ENCODE measurements around the gene MYO18A.

MYO18A gene

DNA sequence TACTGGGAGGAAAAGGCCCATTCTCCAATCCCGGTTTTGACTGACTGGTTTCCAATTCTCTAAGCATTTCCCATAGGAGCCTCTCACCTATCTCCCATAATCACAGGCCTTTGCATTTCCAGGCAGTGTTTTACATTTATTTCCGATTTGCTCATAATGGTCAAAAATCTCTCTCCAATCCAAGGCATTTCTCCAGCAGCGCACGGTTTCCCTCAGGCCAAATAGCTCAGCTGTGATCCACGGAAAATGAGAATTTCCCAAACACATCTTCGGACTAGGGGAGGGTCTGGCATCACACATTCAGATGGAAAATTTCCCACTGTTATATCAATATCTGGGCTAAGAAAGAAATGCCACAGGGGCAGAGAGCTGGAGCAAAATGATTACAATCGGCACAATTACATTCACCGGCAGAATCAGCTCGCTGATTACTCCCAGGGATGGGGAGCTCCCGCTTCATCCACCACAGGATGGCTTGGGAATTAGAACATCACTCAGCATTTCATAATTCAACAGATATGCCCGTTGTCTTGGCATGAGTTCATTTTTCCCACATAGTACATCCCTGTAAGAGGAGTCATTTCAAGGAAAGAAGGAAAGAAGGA, 130.6 kb downstream of the MYO18A start:
- no peak for DNase-seq (ENCODE audit: low read depth)

DNA sequence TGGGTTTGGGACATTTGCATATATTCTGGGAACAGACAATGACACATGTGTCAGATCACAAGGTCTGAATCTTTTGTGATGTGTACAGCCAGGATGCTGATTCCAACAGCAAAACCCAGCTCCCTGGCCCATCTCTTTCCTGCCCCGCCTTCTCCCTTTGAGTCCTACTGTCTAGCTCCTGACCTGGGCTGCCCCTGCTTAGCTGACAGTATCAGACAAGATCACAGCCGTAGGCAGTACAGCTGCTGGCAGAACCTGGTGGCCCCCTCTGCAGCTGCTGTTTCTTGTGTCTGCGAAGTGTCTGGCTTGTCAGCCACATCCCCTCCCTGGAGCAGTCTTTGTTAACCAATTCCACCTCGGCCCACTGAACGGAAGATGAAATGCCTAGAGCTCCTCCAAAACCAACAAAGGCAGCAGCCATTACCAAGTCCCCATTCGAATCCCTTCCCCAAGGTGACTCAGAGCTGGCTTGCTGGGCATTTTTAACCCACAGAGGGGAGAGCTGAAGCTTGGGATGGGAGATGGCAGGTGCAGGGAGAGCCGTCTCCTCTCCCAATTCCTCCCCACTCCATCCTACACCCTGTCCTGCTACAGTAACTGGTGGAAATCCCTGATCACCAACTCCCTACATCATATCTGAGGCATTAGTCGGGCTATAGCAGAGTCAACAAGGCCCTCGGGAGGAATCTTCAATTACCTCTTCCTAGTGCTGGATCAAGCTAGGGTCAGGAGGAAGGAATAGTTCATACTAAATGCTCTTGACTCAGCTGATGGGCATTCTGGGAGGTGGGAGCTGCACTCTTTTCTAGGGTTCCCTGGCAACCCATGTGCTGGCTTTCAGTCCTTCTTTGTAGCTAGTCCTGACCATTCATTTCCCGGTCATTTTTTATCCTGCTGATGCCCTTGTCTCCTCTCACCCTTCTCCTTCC, 131.5 kb downstream of the MYO18A start:
- no peak for DNase-seq (ENCODE audit: low read depth)

DNA sequence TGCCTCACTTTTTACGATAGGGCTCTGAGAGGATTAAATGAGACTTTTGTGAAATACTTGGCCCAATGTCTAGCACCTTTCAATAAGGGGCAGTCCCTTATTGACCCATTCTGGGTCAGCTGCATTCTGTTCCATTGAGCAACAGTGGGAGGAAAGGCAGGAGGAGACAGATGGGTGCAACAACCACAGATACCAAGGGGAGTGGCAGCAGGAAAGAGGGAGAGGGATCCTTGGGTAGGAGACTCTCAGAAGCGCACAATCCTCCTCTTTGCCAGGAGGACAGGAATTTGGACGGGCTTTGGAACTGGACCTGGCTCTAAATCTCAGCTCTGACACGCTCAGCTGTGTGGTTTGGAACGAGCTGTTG, 133.7 kb downstream of the MYO18A start:
- no peak for DNase-seq (ENCODE audit: low read depth)

DNA sequence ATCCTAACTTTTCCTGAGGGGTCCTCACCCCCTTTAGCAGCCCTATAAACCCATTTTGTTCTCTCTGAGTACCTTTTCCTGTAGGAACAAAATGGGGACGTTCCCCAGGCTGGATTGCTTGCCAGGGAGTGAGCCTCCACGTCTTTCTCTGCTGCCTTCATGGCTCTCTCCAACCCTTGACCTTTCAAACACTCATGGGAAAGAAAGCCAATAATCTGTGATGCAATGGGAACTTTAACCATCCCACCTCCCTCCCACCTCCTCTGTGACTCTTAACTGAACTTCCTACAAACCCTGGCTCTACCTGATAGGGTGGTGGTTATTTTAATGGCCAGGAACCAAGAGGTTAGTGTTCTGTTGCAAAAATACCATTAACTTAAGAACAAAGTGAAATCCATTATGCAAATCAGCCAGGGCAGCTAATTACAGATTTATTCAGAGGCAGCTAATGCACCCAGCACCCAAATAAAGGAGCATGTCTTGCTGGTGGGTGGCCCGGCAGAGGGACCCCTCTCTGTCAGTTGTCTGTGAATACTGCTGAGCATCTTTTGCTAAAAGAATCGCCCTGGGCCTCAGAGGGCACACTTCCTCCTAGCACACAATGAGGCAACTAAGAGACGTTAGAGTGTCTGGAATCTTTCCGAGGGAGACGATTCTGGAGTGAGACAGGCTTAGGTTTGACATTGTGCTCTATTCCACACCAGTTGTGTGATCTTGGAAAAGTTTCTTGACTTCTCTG, 134.3 kb downstream of the MYO18A start:
- DNase-seq (ENCODE audit: low read depth) = no peak

DNA sequence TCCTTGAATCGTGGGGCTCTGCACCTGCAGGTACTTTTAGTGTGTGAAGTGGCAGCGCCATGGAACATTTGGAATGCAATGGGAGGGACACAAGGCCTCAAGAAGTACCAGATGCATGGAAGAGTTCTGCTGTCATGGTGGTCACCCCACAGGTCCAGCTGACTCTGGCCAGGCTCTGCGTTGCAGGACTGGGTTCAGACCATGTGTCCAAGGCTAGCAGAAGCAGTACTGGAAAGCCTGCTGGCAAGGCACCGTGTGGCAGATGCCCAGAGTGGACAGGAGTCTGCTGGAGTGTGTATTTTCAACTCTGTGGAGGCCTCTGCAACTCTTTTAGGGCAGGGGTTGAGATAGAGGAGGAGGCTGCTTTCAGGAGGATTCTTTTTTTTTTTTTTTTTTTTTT, 135.2 kb downstream of the MYO18A start:
- no peak for DNase-seq (ENCODE audit: low read depth)

DNA sequence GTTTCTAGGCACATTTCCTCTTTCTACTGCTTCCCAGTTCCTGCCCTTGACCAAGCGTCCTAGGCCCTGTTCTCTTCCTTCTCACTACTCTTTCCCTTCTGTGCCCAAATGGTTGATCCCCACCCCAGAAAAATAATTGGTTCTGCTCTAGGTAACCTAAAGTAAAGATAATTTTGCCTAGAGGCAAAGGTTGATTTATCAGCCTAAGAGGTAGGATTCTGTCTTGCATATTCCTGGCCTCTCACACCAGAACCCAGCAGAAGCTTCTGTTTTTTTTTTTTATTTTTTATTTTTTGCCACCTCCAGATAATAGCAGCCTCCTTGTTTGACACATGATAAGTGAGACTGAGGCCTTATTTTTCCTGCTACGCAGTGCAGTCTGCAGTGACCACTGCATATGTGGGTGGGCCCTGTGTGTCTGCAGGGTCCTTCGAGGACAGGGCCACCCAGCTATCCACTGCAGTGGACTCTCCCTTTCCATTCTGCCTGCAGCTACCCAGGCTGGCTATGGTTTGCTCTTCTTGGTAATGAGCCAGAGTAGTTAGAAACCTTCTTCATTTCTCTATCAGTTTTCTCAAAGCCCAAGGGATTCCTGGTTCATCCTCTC, 136.6 kb downstream of the MYO18A start:
- DNase-seq (ENCODE audit: low read depth) = no peak

DNA sequence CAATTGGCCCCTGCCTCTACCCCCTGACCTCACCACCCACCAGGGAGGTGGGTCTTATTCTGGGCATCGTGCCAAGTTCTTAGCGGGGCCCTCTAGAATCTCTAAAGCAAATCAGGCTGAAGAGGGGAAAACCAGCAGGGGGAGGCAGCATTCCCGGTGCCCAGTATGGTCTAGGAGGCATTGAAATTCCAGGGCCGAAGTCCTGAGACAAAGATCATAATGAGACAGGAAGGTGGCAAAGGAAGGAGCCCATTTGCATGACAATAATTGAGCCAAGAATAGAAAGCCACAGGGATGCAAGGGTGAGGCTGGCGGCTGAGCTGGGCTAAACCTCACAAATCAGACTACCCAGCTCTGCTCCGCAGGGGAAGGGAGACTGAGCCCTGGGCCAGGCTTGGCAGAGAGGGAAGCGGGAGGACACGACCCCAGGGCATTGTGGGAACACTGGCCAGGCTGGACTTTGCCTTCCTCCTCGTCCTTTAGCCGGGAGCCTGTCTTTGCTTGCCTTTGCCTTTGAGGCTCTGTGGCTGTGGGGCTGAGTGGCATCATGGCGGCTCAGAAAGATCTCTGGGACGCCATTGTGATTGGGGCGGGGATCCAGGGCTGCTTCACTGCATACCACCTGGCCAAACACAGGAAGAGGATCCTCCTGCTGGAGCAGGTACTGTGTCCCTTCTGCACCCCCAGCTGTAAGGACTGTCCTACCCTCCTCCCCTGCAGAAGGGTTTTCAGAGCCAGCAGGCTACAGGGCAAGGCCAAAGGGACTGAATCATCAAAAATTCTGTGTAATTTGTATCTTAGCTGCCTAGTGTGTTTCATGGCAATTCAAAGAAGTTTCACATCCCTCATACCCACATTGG, 137.3 kb downstream of the MYO18A start, which contains the start of gene PIPOX:
PIPOX (plus strand) TSS at position 463 of the 860 bp plus-strand sequence; CDS start at position 548, 85 bp downstream.
- no peak for DNase-seq (ENCODE audit: low read depth)

DNA sequence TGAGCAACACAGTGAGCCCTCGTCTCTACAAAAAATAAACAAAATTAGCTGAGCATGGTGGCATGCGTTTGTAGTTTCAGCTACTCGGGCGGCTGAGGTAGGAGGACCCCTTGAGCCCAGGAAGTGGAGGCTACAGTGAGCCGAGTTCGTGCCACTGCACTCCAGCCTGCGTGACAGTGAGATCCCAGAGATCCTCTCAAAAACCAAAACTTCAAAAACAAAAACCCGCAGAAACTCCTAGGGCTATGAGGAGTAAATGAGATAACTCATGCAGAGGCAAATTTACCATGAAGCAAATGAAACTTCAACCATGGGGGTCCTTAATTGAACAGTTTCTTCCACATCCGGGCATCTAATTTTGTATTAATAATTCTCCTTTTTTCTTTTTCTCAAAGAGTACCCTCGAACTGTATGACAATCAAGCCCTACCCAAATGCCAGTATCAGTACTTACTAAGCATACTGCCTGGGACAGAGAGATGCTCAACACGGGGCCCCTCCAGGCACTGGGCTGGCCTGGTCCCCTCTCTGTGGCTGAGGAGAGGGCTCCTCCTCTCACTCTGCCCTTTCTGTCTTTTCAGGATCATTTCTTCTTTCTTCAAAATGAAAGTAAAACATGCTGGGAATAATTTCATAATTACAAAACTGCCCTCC, 138.0 kb downstream of the MYO18A start:
- DNase-seq (ENCODE audit: low read depth) = no peak

DNA sequence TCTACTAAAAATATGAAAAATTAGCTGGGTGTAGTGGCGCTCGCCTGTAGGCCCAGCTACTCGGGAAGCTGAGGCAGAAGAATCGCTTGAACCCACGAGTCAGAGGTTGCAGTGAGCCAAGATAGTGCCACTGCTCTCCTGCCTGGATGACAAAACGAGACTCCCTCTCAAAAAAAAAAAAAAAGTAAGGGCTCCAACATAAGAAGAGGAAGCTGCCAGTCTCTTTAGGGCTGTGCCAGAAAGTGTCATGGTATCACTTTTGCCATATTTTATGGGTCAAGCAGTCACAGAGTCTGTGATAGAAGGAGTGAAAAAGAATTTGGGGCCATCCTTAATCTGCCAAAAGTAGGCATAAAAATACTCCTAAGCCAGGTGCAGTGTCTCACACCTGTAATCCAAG, 138.6 kb downstream of the MYO18A start:
- DNase-seq (ENCODE audit: low read depth) = no peak

DNA sequence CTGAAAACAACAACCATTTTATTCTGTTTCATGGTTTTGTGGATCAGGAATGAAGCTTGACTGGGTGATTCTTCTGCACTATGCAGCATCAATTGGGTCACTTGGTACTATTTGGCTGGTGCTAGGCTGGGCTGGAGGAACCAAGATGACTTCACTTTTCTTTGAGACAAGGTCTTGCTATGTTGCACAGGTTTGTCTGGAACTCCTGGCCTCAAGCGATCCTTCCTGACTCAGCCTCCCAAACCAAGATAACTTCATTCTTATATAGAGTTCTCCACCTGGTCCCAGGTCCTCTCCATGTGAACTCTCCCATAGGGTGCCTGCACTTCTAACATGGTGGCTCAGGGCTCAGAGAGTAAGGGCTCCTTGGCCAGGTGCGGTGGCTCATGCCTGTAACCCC, 139.1 kb downstream of the MYO18A start:
- DNase-seq (ENCODE audit: low read depth) = no peak

DNA sequence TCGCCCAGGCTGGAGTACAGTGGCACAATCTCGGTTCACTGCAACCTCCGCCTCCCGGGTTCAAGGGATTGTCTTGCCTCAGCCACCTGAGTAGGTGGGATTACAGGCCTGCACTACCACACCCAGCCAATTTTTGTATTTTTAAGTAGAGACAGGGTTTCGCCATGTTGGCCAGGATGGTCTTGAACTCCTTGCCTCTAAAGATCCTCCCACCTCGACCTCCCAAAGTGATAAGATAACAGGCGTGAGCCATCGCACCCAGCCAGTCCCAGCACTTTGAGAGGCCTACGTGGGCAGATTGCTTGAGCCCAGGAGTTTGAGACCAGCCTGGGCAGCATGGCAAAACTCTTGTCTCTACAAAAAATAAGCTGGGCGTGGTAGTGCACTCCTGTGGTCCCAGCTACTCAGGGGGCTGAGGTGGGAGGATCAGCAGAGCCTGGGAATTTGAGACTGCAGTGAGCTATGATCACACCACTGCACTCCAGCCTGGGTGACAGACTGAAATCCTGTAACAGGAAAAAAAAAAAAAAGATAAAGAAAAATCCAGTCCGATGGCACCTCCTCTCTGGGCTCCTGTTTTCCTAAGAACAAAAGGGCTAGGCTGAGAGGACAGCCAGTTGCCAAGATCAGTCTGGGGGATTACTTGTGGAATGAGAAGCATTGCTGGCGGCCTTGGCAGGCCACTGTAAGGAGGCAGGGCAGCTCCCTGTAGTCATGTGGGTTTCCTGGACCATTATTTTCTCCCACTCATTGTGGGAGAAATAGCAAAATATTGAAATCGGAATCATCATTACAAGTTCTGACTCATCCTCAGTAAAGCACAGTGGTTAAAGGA, 140.2 kb downstream of the MYO18A start:
- no peak for DNase-seq (ENCODE audit: low read depth)

DNA sequence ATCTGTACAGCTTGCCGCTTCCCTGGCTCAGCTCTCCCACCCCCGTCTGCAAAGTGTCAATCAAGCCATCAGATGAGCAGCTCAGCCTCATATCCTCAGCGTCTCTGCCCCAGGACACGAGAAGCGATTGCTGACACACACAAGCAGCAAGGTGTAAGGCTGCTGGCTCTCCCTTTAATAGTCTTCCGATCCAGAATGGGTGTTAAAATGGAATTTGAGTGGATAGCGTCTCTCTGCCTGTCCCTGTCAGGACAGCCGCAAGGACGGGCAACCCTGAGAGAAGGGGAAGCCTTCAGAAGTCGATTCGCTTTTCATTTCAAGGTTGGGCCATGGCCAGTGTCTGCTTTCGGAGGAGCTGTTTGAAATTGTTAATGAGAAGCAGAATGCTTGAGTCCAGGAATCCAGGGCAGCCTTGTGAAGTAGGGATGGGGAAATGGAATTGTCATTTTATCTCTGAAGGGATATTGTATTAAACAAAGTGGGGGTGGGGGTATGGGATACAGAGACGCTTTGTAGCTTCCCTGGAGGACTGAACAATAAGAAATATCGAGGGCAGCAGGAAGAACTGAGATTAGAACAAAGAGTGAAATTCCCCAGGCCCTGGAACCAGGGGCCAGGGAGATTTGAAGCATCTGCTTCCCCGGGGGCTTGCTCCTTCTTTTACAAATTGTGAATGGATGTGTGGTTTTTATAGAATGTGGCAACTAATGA, 142.0 kb downstream of the MYO18A start:
- DNase-seq (ENCODE audit: low read depth) = no peak

DNA sequence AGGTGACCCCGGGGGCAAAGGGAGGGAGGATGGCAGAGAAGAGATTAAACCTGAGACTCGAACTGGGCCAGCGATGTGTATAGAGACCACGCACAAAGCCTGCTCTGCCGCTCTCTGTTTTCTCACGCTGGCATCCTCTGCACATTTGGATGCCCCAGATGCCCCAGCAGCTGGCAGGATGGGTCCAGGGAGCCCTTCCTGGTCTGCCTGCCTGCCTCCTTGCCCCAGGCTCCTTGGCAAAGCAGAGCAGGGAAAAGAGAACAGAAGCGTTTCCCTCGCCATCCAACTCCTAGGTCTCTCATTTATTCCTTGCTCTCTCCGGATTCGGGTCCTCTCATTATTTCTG, 142.5 kb downstream of the MYO18A start:
- DNase-seq (ENCODE audit: low read depth) = no peak

DNA sequence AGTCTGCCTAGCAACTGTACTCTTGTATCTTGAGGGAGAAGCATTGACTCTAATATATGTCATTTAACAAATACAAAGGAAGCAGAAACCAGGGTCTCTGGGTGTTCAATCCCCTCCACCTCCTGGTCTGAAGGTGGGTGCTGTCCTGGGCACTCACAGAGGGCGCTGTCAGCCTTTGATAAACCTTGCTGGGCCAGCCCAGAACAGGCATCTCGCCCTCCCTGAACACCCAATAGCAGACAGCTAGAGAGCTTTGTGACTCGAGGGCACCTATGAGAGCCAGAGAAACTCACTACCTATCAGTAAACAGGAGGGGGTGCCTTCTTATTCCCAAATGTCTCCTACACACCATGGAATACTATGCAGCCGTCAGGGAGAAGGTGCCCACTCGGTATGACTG, 143.6 kb downstream of the MYO18A start:
- no peak for DNase-seq (ENCODE audit: low read depth)

DNA sequence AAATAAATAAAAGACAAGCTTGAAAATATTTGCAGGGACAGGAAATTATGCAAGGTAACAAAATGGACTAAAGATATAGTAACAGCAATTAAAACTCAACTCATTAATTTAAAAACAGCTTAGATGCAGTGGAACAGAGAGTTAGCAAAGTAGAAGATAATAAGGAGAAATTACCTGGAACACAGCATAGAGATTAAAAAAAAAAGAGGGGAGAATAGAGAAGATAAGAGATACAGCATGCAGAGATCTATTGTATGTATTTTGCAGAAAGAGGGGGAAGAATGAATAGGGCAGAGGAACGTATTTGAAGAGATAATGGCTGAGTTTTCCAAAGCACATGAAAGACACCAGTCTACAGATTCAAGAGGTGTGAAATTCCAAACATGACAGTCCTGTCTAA, 145.7 kb downstream of the MYO18A start:
- no peak for DNase-seq (ENCODE audit: low read depth)

DNA sequence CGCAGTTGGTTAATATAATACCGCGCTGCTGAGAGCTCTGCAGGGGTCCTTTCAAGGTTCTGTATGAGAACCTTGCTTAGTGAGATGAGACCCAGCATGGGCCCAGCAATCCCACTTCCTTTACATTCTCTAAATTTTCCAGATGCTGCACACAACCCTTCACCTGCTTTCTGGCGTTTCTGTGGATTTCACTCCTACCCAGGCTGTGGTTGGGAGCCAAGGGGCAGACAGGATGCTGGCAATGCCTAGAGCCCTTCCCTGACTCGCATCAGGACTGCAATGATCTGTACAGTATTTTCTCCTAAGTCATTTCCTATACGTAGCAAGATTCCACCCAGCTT, 147.4 kb downstream of the MYO18A start:
- DNase-seq (ENCODE audit: low read depth) = no peak

DNA sequence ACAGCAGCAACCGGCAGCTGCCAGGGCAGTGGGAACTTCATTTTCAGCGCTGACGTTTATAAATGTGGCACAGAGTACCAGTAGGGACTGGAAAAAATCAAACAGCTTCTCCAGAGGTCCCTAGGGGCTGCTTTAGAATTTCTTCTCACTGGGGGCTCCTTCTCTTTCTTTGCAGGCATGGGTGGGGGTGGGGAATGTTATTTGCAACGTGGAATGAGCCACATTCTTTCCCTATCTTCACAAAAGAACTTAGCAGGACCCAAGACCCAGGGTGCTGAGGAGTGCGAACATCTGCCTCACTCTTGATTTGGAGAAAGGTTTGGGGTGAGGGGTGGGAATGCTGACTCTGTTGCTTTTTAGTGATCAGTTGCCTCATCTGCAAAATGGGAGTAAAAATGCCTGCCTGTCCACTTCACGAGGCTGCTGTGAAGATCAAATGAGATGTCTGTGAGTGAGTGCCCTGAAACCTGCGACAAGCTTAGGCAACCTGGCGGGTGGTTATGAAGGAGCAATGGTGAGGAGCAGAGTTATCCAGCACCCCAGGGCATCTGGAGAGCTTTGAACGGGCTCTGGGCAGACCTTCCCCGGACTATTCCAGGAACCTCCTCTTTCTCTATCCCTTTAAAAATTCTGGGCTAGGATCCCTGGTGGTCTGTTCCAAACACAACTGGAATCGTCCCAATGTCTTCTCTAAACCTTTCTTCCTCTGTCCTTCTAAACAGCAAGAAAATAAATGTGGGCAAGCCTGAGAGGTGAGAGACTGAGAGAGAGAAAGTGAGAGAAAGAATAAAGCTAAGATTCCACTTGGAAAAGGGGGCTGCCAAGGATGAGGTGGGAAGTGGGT, 148.0 kb downstream of the MYO18A start:
- DNase-seq (ENCODE audit: low read depth) = no peak

DNA sequence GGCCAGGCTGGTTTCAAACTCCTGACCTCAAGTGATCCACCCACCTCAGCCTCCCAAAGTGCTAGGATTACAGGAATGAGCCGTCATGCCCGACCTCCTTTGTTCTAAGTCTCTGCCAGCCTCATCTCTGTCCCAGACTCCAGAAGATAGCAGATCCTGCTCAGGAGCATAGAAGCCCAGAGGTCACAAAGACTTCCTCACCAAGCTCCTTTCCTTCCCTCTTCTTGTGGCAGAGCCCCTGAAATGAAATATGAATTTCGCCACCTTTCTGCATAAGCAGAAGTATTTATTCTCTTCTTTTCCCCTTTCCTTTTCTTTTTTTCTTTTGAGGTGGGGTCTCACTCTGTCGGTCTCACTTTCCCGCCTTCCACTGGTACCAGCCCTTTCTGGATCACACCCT, 148.7 kb downstream of the MYO18A start:
- no peak for DNase-seq (ENCODE audit: low read depth)
